ENCODE measurements around the gene NEDD4. TPM values are rescaled to one million over a fixed set of nuclear protein-coding genes. Genes with fewer than 3 reads are reported as not detected.

The NEDD4 gene
- total RNA-seq, 1 donor from 2014 or later, result 33.9 TPM

GRCh38 chr15:55999658-56000057 lies 6.2 kb upstream of the NEDD4 start:
- DNase-seq (ENCODE audit: low spot score), result no peak
- Mint-ChIP-seq H3K27ac (ENCODE audit: unreplicated experiment) (no peak overlapping the region), H3K4me1 (ENCODE audit: unreplicated experiment) (no peaks in the 10 kb centered on the region), H3K27me3 (ENCODE audit: unreplicated experiment) (peaks cover 2% of the 10 kb centered on the region), H3K36me3 (ENCODE audit: low read depth, unreplicated experiment) (no peaks in the 10 kb centered on the region), H3K9me3 (ENCODE audit: unreplicated experiment) (no peaks in the 10 kb centered on the region), H3K4me3 (ENCODE audit: unreplicated experiment) (no peak overlapping the region)
- TF ChIP-seq, protein P1, sequence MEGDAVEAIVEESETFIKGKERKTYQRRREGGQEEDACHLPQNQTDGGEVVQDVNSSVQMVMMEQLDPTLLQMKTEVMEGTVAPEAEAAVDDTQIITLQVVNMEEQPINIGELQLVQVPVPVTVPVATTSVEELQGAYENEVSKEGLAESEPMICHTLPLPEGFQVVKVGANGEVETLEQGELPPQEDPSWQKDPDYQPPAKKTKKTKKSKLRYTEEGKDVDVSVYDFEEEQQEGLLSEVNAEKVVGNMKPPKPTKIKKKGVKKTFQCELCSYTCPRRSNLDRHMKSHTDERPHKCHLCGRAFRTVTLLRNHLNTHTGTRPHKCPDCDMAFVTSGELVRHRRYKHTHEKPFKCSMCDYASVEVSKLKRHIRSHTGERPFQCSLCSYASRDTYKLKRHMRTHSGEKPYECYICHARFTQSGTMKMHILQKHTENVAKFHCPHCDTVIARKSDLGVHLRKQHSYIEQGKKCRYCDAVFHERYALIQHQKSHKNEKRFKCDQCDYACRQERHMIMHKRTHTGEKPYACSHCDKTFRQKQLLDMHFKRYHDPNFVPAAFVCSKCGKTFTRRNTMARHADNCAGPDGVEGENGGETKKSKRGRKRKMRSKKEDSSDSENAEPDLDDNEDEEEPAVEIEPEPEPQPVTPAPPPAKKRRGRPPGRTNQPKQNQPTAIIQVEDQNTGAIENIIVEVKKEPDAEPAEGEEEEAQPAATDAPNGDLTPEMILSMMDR (IDR thresholded peaks at IDR 0.05; ENCODE audit: unreplicated experiment), result no peak

DNA sequence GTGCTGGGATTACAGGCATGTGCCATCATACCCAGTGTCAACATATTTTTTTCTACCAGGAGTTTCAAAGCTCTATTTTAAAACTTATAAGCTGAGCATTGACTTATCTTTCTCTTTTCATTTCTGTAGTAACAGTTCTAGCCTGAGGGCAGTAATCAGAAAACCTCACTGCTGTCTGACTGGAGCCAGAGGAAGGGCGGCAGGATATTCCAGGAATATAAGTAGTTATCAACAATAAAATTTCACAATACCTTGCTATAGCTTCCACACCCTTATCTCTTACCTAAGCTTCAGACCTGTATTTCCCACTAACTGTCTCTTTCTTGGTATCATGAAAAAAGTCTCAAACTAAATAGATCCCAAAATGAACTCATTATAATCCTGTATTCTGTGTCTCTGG lies 5.1 kb upstream of the NEDD4 start:
- Mint-ChIP-seq H3K4me1 (ENCODE audit: unreplicated experiment) (peaks cover 3% of the 10 kb centered on the region), H3K4me3 (ENCODE audit: unreplicated experiment) (no peak overlapping the region), H3K36me3 (ENCODE audit: low read depth, unreplicated experiment) (peaks cover 4% of the 10 kb centered on the region), H3K27ac (ENCODE audit: unreplicated experiment) (no peak overlapping the region), H3K9me3 (ENCODE audit: unreplicated experiment) (no peaks in the 10 kb centered on the region), H3K27me3 (ENCODE audit: unreplicated experiment) (peaks cover 5% of the 10 kb centered on the region)
- TF ChIP-seq, protein P1 (IDR thresholded peaks at IDR 0.05; ENCODE audit: unreplicated experiment), result no peak
- no peak for DNase-seq (ENCODE audit: low spot score)

DNA sequence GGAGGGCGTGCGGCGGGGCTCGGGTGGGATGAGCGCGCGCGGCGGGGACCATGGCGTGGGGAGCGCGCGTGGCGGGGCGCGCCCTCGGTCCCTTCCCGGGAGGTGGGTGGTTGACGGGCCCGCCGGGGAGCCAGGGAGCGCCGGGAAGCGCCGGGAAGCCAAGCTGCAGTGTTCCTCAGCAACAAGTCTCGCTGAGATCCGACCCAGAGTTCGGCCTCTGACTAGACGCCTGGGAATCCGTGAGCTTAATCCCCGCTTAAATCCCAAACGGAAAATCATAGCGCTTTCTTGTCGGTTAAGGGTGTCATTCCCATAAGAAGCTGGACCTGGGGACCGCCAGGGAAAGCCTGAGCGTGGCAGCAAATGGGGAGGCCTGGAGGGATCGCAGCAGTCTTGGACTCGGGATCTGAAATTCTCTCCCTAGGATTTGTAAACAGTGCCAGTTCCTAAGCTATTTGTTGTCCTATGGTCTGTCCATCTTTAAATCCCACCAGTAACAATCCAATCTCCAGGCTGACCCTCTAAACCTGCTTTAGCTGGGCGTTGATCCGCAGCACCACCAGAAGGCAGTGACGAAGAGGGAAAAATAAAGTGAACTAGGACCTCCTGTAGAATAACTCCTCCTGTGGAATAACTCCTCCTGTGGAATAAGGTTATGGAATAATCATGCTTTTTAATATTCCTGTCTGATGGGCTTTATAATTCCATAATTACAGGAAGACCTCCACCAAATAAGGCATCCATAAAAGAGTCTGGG lies 570 bp upstream of the NEDD4 start:
- Mint-ChIP-seq H3K36me3 (ENCODE audit: low read depth, unreplicated experiment) (peaks cover 8% of the 10 kb centered on the region), H3K9me3 (ENCODE audit: unreplicated experiment) (no peaks in the 10 kb centered on the region), H3K4me1 (ENCODE audit: unreplicated experiment) (peaks cover 28% of the 10 kb centered on the region), H3K27me3 (ENCODE audit: unreplicated experiment) (peaks cover 5% of the 10 kb centered on the region), H3K27ac (ENCODE audit: unreplicated experiment) (peak overlapping the region; percentile 80), H3K4me3 (ENCODE audit: unreplicated experiment) (peak overlapping the region; percentile 90)
- no peak for DNase-seq (ENCODE audit: low spot score)
- TF ChIP-seq, protein P1 (IDR thresholded peaks at IDR 0.05; ENCODE audit: unreplicated experiment), result no peak

GRCh38 chr15:55992769-55993110 lies 672 bp downstream of the NEDD4 start:
- no peak for DNase-seq (ENCODE audit: low spot score)
- TF ChIP-seq, protein P1 (IDR thresholded peaks at IDR 0.05; ENCODE audit: unreplicated experiment), result no peak
- Mint-ChIP-seq H3K36me3 (ENCODE audit: low read depth, unreplicated experiment) (peaks cover 8% of the 10 kb centered on the region), H3K27me3 (ENCODE audit: unreplicated experiment) (peaks cover 5% of the 10 kb centered on the region), H3K9me3 (ENCODE audit: unreplicated experiment) (no peaks in the 10 kb centered on the region), H3K4me1 (ENCODE audit: unreplicated experiment) (peaks cover 28% of the 10 kb centered on the region), H3K27ac (ENCODE audit: unreplicated experiment) (peak overlapping the region; percentile 80), H3K4me3 (ENCODE audit: unreplicated experiment) (peak overlapping the region; percentile 98)

Data from endothelial cell (in vitro differentiated cells).